Neural cell (in vitro differentiated cells): ENCODE results near the gene EFTUD2.

ENCODE experiments used
- CTCF ChIP-seq: fragments of 450-650 bp; IDR thresholded peaks from 2 replicates; pipeline ENCODE4 v1.5.1; 2014; ENCODE audit warnings: antibody characterized with exemption, mild to moderate bottlenecking, moderate library complexity; ENCODE audit not compliant: poor library complexity, severe bottlenecking
- EZH2 ChIP-seq: fragments of 200-600, 300-800 bp; shearing (Covaris generic), sonication (generic); IDR thresholded peaks from 2 replicates; pipeline ENCODE4 v1.6.1; 2014; ENCODE audit warnings: antibody characterized with exemption, low read length, borderline replicate concordance, mild to moderate bottlenecking; ENCODE audit not compliant: insufficient read depth, poor library complexity, severe bottlenecking
- MXI1 ChIP-seq: fragments of 450-650 bp; conservative IDR thresholded peaks from 2 replicates; pipeline ENCODE4 v1.6.1; 2014; ENCODE audit warnings: antibody characterized with exemption, mild to moderate bottlenecking; ENCODE audit not compliant: poor library complexity, severe bottlenecking
- POLR2AphosphoS5 ChIP-seq: IDR thresholded peaks from 2 replicates; pipeline ENCODE4 v1.6.1; 2012
- SMC3 ChIP-seq: fragments of 450-650 bp; conservative IDR thresholded peaks from 2 replicates; pipeline ENCODE4 v1.6.1; 2014; ENCODE audit warnings: antibody characterized with exemption, mild to moderate bottlenecking, moderate library complexity; ENCODE audit not compliant: poor library complexity
- TAF1 ChIP-seq: IDR thresholded peaks from 2 replicates; pipeline ENCODE4 v1.6.1; 2012; ENCODE audit warnings: low read depth

- TF ChIP-seq CTCF, result no peak
- no peak for TF ChIP-seq POLR2AphosphoS5
- no peak for TF ChIP-seq EZH2
- no peak for TF ChIP-seq MXI1
- no peak for TF ChIP-seq SMC3
- TF ChIP-seq TAF1, result no peak
Measured at GRCh38 chr17:44907729-44908470, 8.7 kb upstream of the EFTUD2 start.
